CD4-positive, alpha-beta T cell (primary cell): ENCODE measurements around the gene TLL2. TPM values are rescaled to one million over a fixed set of nuclear protein-coding genes. Genes with fewer than 3 reads are reported as not detected.

ENCODE experiments used
- ATAC-seq: fragments of 200-7000 bp; cut with Tn5 transposase; one replicate; pipeline ENCODE4 v1.10.0; 2022; ENCODE audit warnings: mild to moderate bottlenecking; ENCODE audit not compliant: poor library complexity
- CTCF ChIA-PET: fragments of 350-600 bp; sonication (Branson Sonifier 250); formaldehyde crosslinking; loops from one replicate; lab custom pipeline; 2021; ENCODE audit warnings: antibody characterized with exemption, inconsistent platforms; lab: Charles Lee
- POLR2A ChIA-PET: fragments of 350-600 bp; sonication (Branson Sonifier 250); formaldehyde crosslinking; loops from one replicate; lab custom pipeline; 2021; ENCODE audit warnings: antibody characterized with exemption, inconsistent platforms; lab: Charles Lee
- DNase-seq, 14 experiments: peaks; one replicate each; pipeline ENCODE4 v3.0.0-alpha.2; 2013 to 2020; ENCODE audit warnings: mixed read lengths in 2 of 14
- H3K27ac ChIP-seq, 2 donors: one replicate each; pipeline versions ENCODE4 v1.5.1 to v1.7.0; 2013; ENCODE audit warnings: low read length in 2 of 2, low read depth in 1 of 2, mild to moderate bottlenecking in 1 of 2
- H3K27me3 ChIP-seq, 2 experiments: 1 replicate in 1 of 2; 2 replicates in 1 of 2; pipeline versions ENCODE4 v1.6.1 to v1.7.0; 2013; ENCODE audit warnings: low read length in 2 of 2, control low read depth in 1 of 2, mild to moderate bottlenecking in 1 of 2, moderate library complexity in 1 of 2; ENCODE audit not compliant: insufficient read depth in 2 of 2, control insufficient read depth in 1 of 2
- H3K36me3 ChIP-seq: one replicate; pipeline ENCODE4 v1.6.1; 2013; ENCODE audit warnings: low read length, control low read depth; ENCODE audit not compliant: insufficient read depth
- H3K4me1 ChIP-seq: one replicate; pipeline ENCODE4 v1.6.1; 2013; ENCODE audit warnings: low read length, control low read depth; ENCODE audit not compliant: insufficient read depth
- H3K4me3 ChIP-seq: one replicate; pipeline ENCODE4 v1.5.1; 2013; ENCODE audit warnings: mild to moderate bottlenecking, low read length, moderate library complexity
- H3K9me3 ChIP-seq, 2 experiments: 1 replicate in 1 of 2; 2 replicates in 1 of 2; pipeline versions ENCODE4 v1.6.1 to v1.7.0; 2013; ENCODE audit warnings: low read length in 2 of 2, mild to moderate bottlenecking in 2 of 2, control low read depth in 1 of 2, moderate library complexity in 1 of 2; ENCODE audit not compliant: control insufficient read depth in 1 of 2, insufficient read depth in 1 of 2
- H3K27ac Mint-ChIP-seq: one replicate; pipeline ENCODE4 v1.8.0; 2020; ENCODE audit warnings: mixed read lengths
- H3K27me3 Mint-ChIP-seq: one replicate; pipeline ENCODE4 v1.8.0; 2021; ENCODE audit warnings: mixed read lengths
- H3K36me3 Mint-ChIP-seq: one replicate; pipeline ENCODE4 v1.8.0; 2021; ENCODE audit warnings: low read depth, mixed read lengths
- H3K4me1 Mint-ChIP-seq: one replicate; pipeline ENCODE4 v1.8.0; 2021; ENCODE audit warnings: low read depth, mixed read lengths
- H3K4me3 Mint-ChIP-seq: one replicate; pipeline ENCODE4 v1.8.0; 2020; ENCODE audit warnings: mild to moderate bottlenecking, mixed read lengths
- H3K9me3 Mint-ChIP-seq: one replicate; pipeline ENCODE4 v1.8.0; 2020; ENCODE audit warnings: mixed read lengths
- CTCF ChIP-seq: fragments of 200-600 bp; IDR thresholded peaks from one replicate; pipeline ENCODE4 v1.8.0; 2022; ENCODE audit warnings: antibody characterized with exemption, mild to moderate bottlenecking
- intact Hi-C, 2 experiments: fragments of 100-400 bp; cut with DNase I in 1 of 2; cut with micrococcal nuclease in 1 of 2; formaldehyde crosslinking; loops; one replicate each; pipeline versions ENCODE4 v1.15.1 to v1.9.0; 2023 to 2025; cut with DNase I, micrococcal nuclease
- total RNA-seq, 174 experiments: library from RNA in 2 of 174; stranded (reverse) in 2 of 174; gene quantifications; one replicate each; pipeline ENCODE4 v1.2.3 and lab custom pipeline; 2021 to 2026

The TLL2 gene
- total RNA-seq, 2 experiments from 2014 or later: not detected

- no peak for DNase-seq
- H3K27me3 Mint-ChIP-seq: peaks cover 13% of the 10 kb centered on the region
- ATAC-seq: no peak
- no peak overlapping the region for H3K27ac Mint-ChIP-seq
- Histone ChIP-seq H3K4me3 (no peak overlapping the region), H3K27ac (no peak overlapping the region), H3K27me3 (no peaks in the 10 kb centered on the region), H3K4me1 (no peaks in the 10 kb centered on the region), H3K9me3 (no peaks in the 10 kb centered on the region), H3K36me3 (no peaks in the 10 kb centered on the region)
- intact Hi-C loops: no loop called here
- CTCF ChIA-PET: no interaction called here
- no peaks in the 10 kb centered on the region for H3K9me3 Mint-ChIP-seq
- H3K36me3 Mint-ChIP-seq: no peaks in the 10 kb centered on the region
- H3K4me1 Mint-ChIP-seq: no peaks in the 10 kb centered on the region
- POLR2A ChIA-PET: no interaction called here
- H3K4me3 Mint-ChIP-seq: no peak overlapping the region
- TF ChIP-seq CTCF: no peak
Observed at GRCh38 chr10:96502561-96503282, 11.0 kb downstream of the TLL2 start.

GRCh38 chr10:96501985-96502384 lies 11.7 kb downstream of the TLL2 start:
- TF ChIP-seq CTCF: no peak
- ATAC-seq: no peak
- ChIA-PET POLR2A (no interaction called here), CTCF (no interaction called here)
- Mint-ChIP-seq H3K9me3 (no peaks in the 10 kb centered on the region), H3K27me3 (peaks cover 13% of the 10 kb centered on the region), H3K27ac (no peak overlapping the region), H3K4me3 (no peak overlapping the region), H3K4me1 (no peaks in the 10 kb centered on the region), H3K36me3 (no peaks in the 10 kb centered on the region)
- intact Hi-C loops: no loop called here
- Histone ChIP-seq H3K4me1 (no peaks in the 10 kb centered on the region), H3K27ac (no peak overlapping the region), H3K27me3 (no peaks in the 10 kb centered on the region), H3K36me3 (no peaks in the 10 kb centered on the region), H3K4me3 (no peak overlapping the region), H3K9me3 (no peaks in the 10 kb centered on the region)
- no peak for DNase-seq

- Mint-ChIP-seq H3K4me1 (no peaks in the 10 kb centered on the region), H3K27ac (no peak overlapping the region), H3K9me3 (no peaks in the 10 kb centered on the region), H3K27me3 (peaks cover 13% of the 10 kb centered on the region), H3K36me3 (no peaks in the 10 kb centered on the region), H3K4me3 (no peak overlapping the region)
- POLR2A ChIA-PET: no interaction called here
- no peaks in the 10 kb centered on the region for H3K9me3 ChIP-seq
- no peaks in the 10 kb centered on the region for H3K27me3 ChIP-seq
- intact Hi-C loops: no loop called here
- H3K27ac ChIP-seq: no peak overlapping the region
- H3K36me3 ChIP-seq: no peaks in the 10 kb centered on the region
- TF ChIP-seq CTCF: no peak
- H3K4me3 ChIP-seq: no peak overlapping the region
- H3K4me1 ChIP-seq: no peaks in the 10 kb centered on the region
- ATAC-seq: no peak
- CTCF ChIA-PET: no interaction called here
- no peak for DNase-seq
Observed at GRCh38 chr10:96500519-96500918, 13.2 kb downstream of the TLL2 start.
